HG03520 (cell line): ENCODE data around the gene RYR3.

Experiments used
- ATAC-seq: cut with Tn5 transposase; IDR thresholded peaks from one replicate; pipeline ENCODE4 v1.9.1; 2021; ENCODE audit warnings: mild to moderate bottlenecking, moderate library complexity; ENCODE audit not compliant: unreplicated experiment

The RYR3 gene

DNA sequence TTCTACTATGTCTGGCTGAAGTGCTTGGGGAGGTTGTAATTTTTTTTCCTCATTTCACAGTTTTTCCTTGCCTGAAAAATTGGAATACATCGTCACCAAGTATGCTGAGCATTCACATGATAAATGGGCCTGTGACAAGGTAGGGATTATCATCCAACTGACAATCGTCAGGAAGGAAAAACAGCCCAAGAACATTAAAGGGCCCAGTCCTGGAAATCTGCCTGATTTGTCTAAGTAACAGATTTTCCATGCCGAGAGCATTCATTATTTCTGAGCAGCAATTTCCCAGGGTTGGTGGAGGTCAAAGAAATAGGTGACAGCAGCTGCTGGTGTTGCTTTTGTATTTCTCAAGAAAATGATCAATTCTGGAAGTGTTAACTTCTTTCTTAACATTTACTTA lies 431.5 kb downstream of the RYR3 start:
- no peak for ATAC-seq

DNA sequence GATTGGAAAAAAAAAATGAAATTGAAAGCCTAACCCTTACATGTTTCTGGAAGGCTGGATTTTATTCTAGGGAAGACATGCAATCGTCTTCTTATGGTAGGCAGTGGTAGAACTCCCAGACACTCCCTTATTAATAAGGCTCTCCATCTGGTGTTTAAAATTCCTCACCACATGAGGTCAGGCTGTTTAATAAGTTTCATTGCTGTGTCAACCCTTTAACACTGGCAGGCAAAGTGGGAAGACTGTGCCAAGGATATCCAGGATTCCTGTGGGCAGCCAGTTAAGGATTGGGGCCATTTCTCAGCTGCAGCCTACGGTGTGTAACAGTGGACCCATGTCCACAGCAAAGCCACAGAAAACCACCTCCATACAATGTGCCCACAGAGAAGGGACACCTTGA lies 432.0 kb downstream of the RYR3 start:
- ATAC-seq: no peak

DNA sequence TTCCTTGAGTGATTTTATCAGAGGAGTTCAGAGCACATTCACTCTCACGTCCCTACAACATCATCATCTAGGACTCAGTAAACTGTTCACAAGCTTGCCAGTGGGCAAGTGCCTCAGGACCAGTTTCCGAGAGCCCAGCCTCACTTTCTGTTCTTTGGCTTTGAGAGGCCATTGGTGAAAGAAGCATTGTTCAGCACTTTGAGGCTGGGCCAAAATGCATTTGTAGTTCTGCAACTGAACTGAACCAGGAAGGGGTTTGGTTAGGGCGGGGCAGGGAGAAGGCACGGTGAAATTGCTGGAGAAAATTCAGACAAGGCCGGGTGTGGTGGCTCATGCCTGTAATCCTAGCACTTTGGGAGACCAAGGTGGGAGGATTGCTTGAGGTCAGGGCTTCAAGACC lies 435.4 kb downstream of the RYR3 start:
- ATAC-seq: no peak

DNA sequence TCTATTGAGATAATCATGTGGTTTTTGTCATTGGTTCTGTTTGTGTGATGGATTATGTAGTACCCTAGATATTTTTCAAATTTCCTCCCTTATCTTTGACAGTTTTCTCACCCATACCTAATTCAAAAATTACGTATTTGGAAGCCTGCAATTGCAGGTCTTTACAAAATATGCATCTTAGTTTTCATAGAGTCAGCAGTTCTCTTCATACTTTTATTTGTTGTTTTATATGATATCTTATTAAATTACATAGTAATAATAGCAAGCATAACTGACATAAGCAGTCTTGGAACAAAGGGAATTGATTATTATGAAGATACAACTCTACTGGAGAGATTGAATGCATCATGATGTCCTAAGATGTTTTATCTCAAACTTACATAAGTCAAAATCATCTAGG lies 442.2 kb downstream of the RYR3 start:
- no peak for ATAC-seq

DNA sequence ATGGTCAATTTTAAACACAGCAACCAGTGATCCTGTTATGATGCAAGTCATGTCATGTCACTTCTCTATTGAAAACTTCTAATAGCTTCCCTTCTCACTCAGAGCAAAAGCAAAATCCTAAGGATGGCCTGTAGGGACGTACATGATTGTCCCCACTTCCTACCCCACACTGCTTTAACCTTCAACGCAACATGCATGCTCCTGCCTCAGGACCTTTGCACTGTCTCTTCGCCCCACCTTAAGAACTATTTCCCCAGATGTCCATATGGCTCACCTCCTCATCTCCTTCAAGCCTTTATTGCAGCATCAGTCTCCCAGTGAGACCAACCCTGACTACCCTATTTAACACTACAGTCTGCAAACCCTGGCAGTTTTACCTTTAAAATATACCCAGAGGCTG lies 443.5 kb downstream of the RYR3 start:
- ATAC-seq: no peak

DNA sequence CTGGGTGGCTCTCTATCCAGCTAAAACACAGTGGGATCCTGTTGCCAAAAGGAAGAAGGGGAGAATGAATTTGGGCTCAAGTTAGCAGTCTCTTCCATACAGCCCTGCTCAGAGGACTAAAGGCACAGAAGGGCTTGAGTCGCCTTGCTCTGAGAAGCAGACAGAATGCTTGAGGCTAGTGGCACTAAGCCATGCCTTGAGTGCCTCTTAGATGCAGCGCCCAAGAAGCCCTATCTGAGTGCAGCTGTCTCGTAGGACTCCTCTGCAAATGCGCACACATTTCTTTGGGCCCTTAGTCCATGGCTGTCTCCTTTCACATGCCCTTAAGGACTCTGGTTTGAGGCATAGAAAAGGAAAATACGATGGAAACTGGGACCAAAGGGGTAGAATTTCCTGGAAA lies 446.2 kb downstream of the RYR3 start:
- ATAC-seq: no peak

DNA sequence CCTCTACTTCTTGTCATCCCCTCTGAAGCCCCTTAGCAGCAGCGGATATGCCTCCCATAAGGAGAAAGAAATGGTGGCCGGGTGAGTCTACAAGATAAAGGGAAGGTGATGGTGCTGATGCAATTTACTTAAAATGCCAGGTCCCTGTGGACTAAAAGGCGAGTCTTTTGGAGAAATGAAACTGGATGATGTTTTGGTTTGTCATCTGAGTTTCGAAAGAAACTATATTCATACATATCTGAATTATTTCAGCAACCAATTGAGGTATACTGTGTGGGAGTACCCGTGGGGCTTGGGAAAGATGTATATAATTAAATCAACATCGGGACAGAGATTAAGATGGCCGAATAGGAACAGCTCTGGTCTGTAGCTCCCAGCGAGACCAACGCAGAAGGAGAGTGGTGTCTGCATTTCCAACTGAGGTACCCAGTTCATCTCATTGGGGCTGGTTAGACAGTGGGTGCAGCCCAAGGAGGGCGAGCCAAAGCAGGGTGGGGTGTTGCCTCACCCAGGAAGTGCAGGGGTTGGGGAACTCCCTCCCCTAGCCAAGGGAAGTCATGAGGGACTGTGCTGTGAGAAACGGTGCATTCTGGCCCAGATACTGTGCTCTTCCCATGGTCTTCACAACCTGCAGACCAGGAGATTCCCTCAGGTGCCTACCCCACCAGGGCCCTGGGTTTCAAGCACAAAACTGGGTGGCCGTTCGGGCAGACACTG lies 446.9 kb downstream of the RYR3 start:
- ATAC-seq: no peak

DNA sequence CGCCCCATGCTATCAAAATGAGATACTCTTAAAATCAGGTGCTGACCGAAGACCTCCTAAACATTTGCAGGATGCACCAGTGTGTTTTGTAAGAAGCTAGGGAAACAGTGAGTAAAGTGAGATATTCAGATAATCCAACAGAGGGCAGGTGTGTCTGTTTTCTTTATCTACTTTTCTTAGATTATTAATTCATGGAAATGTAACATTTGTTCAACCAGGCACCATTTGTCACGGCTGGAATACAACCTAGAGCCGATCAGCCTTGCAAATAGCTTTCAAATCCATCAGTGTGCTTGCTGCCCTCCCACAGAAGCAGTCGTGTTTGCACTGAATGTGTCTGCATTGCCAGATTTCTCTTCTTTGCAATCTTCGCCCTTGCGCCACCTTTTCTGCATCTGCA lies 455.6 kb downstream of the RYR3 start:
- ATAC-seq: no peak

DNA sequence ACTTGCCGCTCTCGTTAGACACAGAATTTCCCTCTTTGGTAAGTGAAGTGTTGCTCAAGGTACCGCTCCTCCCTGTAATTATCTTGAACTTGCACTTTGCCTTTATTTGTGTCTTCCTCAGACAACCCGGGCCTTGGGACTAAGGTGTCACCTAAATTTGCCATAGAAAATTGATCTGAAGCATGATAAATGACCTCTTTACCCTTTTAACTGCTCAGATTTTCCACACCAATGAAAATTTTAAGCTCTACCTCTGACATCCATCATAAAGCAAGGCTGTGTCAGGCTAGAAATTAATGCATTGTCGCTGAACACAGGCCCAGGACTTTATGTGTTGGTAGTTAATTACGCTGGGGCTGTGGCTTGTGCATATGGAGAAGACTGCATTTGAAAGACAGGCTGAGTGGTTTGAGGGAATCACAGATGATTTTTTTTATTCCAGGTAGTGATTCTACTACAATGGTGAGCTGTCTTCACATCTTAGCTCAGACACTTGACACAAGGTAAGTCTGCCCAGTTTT lies 458.0 kb downstream of the RYR3 start:
- ATAC-seq: no peak

DNA sequence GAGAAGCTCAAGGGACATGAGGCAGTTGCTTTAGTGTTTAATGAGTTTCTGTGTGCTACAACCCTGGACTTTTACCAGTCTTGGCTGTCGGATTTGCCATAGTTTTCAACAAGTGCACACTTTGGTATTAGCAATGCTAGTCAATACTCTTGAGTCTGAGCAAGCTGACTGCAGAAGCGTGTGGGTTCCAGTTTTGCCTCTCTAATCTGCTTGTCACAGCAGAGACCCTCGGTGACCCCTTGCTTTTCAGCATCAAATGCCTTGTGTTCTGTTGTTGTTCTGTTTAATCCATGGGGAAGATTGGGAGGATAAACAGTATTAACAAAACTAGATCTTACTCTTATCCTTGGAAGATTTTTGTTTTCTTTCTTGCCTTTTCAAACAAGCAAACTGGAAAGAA lies 463.2 kb downstream of the RYR3 start:
- ATAC-seq: no peak

DNA sequence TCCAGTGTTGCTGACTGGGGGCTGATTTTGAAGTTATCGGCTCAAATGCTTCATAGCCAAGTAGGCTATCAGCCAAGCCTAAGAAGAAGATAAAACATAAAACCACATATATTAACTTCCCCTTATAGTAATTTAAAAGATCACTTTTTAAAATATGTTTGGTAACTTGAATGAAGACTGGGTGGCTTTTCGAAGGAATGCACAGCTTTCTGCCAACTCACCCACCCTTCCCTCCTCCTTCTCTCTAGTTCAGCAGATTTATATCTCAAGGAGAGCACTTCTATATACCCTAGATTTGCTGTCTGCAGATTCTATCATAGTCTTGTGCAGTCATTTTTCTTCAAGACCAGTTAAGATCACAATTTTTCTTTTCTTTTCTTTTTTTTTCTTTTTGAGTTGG lies 468.1 kb downstream of the RYR3 start:
- ATAC-seq: no peak

DNA sequence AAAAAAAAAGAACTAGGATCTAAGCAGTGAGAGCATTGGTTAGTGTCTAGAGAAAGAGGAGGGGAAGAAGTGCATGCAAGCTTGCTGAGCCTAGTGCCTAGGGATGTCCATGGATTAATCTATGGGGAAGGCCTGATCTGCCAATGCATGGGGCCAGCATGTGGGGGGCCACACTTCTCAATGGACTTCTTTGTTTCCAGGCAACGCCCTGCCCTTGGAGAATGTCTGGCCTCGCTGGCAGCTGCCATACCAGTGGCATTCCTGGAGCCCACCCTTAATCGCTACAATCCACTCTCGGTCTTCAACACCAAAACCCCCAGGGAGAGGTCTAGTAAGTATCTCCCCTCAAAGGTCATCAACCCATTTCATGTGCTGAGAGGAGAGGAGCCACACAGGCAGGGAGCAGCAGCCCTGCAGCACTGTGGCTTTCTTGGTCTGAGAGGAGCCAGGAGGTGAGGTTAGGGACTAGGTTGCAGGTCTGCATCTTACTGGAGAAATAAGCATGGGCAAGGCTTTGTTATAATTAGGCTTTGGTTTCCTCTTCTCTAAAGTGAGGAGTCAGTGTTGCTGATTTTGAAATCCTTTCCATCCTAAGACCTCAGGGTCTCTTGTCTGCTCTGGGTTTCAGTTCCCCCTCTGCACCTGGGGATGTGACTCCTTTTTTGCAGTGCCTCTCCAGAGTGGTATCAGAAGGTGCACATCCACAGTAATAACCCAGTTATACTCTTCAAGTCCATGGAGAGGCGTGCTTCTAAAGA lies 469.4 kb downstream of the RYR3 start:
- ATAC-seq: no peak

DNA sequence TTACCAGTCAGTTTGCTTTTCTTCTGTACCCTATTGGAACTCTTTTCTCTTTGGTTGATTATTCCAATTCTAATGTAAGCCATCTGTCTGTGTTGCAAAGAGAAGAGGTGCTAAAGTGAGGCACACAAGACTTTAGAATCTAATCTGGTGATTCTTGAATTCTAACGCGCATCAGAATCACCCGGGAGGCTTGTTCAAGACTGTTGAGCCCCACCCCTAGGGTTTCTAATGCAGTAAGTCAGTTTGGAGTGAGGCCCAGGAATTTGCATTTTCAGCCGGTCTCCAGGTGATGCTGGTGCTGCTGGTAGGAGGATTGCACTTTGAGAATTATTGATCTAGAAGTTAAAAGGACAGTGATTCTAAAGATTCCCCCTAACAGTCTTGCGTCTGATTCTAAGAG lies 472.2 kb downstream of the RYR3 start:
- no peak for ATAC-seq

DNA sequence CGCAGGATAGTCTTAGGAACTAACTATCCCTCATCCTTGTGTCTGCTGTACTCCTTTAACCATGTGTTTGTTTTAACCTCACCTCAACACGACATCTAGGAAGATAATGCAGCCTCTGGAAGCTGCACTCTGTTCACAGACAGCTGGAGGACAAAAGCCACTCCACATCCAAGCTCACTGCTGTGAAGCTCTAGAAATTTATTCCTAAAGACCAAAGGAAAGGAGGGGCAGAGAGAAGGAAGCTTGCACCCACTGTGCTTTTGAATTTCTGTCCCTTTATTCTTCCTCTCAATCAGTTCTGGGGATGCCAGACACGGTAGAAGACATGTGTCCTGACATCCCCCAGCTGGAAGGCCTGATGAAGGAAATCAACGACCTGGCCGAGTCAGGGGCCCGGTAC lies 474.6 kb downstream of the RYR3 start:
- ATAC-seq: no peak

DNA sequence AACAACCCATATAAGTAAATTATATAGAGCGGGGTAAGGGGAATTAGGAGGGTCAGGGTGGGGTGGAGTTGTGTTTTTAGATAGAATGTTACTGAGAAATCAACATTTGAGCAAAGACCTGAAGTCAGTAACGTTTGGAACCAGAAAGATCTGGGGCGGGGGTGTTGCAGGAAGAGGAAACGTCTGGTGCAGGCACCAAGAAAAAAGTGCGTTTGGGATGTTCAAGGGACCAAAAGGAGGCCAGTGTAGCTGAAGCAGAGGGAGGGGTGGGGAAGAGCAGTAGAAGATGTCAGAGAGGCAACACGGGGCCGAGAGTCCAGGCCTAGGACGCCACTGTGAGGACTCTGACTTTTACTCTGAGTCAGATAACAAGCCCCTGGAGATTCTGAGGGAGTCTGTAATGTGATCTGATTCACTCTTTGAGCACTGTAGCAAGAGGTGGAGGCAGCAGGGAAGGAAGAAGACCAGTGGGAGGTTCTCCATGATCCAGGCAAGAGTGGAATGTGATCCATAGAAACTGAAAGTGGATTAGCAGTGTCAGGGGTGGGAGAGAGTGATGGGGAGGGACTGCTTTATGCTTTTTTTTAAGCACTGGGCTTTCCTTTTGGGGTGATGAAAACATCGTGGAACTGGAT lies 478.3 kb downstream of the RYR3 start:
- ATAC-seq: no peak

DNA sequence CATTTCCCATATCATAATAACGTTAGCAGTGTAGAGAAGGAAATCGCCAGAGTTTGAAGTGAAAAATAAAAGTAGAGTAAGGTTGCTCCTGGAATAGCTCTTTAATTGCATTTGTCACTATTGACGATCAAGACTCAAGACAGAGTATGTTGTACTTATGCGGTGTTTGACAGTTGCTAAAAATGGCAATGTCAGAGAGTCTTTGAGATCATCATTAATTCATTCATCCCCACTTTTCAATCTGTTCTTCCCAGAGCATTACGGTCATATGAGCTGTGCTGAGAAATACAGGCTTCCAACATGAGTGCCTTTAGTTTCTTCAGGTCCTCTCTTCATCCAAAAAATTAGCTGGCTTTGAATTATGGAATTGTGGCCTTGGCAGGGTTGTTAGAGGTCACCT lies 483.7 kb downstream of the RYR3 start:
- no peak for ATAC-seq

DNA sequence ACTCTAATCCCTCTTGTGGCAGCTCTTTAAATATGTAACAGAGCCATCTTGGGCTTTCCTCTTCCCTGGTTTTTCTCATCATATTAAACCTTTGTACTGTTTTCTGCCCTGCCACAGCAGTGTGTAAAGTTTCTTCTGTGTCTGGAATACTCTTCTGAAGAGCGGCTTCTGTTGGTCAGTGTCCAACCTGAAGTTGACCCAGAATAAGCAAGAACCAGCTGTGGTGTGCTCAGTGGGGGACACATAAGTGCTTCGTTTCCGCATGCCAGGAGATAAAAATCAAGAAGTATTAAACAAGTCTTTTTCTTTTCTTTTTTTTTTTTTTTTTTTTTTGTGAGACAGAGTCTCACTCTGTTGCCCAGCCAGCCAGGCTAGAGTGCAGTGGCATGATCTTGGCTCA lies 484.3 kb downstream of the RYR3 start:
- no peak for ATAC-seq

DNA sequence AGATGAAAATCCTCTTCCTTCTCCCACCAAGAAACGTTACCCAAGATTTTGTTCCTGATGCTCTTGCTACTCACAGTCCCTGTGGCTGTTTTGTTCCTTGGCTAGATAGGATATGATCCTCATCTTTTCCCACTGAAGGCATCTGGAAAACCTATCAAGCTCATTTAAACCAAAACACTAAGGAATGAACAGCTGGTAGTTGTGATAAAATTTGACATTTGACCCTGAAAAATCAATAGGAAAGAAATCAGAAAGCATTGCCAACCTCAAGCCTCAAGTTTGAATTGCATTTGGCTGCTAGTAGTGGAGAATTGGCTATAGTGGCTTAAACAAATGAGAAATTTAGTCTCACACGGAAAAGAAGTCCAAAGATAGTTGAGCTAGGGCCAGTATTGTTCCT lies 486.9 kb downstream of the RYR3 start:
- ATAC-seq: no peak

DNA sequence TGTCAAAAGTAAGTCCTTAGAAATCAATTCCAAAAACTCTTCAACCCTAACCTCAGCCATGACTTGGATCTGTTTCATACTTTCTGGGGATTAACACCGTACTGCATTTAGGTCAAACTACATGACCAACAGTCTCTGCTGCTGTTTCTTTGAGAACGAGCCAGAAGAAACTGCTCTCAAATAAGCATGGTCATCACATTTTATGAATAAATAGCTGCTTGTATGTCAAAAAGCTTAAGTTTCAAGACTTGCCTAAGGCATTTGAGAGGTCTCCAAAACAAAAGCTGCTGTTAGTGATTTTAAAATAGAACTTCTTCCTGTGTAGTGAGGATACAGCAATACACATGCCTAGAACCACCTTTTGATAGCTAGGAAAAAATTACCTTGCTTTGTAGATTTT lies 491.2 kb downstream of the RYR3 start:
- ATAC-seq: no peak

DNA sequence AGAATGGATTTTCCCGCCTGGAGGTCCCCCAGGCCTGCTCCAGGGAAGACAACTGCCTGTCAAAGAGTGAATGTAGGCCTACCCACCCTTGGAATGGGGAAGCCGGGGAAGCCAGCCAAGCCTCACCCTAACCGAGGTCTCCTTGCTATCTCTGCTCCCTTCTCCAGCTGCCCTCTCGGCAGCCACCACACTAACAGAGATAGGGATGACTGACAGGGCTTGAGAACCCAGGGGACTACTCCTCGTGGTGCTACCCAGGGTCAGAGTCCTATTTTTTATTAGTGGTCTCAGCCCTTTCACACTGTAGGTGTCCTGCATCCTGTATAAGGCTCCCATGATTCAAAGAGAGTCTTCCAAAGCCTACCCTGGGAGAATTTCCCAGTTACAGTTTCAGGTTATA lies 496.9 kb downstream of the RYR3 start:
- no peak for ATAC-seq

DNA sequence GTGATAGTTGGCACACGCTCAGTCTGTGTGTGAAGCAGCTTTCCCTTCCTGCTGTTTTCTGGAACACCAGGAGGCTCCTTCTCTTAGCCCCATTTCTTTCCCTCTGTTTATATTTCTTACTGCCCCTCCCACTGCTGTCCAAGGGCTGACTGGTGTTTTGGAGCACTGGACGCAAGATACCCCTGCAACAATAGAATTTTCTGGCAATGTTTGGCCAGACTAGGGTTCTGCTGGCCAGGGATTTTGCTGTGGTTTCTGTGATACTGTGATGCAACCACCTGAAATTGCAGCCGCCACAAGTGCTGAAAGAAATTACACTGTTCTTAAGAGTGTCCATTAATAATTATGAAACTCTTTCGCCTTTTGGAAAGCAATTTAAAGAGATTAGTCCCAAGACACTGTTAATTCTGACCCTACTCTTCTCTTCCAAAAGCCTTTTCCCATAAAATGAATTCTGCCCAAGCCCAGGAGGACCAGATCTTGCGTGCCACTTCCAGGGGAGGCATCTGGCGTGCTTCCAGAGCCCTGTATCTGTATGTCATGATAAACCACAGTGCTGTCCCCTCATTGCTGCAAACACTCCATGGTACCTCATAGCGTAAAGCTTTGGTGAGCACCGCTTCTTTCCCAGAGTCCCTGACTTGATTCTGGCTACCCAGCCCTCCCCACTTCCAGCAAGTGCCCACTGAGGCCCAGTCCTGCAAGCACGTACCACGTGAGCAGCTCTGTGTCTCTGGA lies 498.1 kb downstream of the RYR3 start:
- ATAC-seq: no peak
